ENCODE measurements around the gene KRTAP10-10. TPM values are rescaled to one million over a fixed set of nuclear protein-coding genes. Genes with fewer than 3 reads are reported as not detected.
"Not testable (repeated sequence)": the region's sequence is repeated elsewhere in the genome, so short reads cannot be mapped to it uniquely, and the experiment has no call there.

Gene KRTAP10-10
- polyA plus RNA-seq, 1 donor (not counting 4 experiments of a cell fraction or from before 2014, with no cell fraction given): not detected

DNA sequence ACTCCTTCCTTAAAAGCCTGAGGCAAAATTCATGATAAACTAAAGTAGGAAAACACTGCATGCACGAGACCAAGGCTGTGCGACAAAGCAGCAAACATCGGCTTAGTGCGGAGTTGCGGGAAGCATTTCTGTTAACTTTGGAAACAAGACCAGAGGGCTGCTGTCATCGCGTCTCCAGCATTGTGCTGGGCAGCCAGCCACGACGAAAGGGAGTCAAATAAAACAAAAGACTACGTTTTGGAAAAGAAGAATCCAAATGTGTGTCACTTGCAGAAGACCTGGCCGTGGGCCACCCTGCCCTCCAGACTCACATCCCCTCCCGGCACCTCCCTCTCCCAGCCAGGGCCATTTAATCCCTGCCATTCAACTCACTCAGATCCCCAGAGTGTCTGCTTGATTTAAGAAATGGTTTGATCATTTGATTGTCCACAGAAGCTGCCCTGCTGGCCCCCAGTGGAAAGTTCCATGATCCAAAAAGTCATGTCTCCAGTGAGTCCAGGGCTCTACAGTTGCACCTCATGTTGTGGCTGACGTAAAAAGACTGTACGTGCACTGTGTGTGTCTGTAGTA lies 6.7 kb downstream of the KRTAP10-10 start:
- no peaks in the 10 kb centered on the region for H3K79me2 ChIP-seq (ENCODE audit: control insufficient read depth, insufficient read depth, low read length)
- H3K9me3 ChIP-seq (ENCODE audit: control insufficient read depth, low read depth, low read length): peaks cover 1% of the 10 kb centered on the region
- dilution Hi-C loops (cut with MboI; ENCODE audit: extremely low pct_ligation_motif_present, low sequenced_read_pairs): no loop called here
- H3K27ac ChIP-seq (ENCODE audit: control insufficient read depth, insufficient read depth, low read length): no peak overlapping the region
- TF ChIP-seq EZH2 (IDR thresholded peaks at IDR 0.05; ENCODE audit: low read length): no peak
- TF ChIP-seq, protein P1, sequence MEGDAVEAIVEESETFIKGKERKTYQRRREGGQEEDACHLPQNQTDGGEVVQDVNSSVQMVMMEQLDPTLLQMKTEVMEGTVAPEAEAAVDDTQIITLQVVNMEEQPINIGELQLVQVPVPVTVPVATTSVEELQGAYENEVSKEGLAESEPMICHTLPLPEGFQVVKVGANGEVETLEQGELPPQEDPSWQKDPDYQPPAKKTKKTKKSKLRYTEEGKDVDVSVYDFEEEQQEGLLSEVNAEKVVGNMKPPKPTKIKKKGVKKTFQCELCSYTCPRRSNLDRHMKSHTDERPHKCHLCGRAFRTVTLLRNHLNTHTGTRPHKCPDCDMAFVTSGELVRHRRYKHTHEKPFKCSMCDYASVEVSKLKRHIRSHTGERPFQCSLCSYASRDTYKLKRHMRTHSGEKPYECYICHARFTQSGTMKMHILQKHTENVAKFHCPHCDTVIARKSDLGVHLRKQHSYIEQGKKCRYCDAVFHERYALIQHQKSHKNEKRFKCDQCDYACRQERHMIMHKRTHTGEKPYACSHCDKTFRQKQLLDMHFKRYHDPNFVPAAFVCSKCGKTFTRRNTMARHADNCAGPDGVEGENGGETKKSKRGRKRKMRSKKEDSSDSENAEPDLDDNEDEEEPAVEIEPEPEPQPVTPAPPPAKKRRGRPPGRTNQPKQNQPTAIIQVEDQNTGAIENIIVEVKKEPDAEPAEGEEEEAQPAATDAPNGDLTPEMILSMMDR (optimal IDR thresholded peaks at IDR 0.05 in 1 of 3, IDR thresholded peaks at IDR 0.05 in 1 of 3, conservative IDR thresholded peaks at IDR 0.05 in 1 of 3; ENCODE audit: extremely low read depth in 1 of 3, insufficient read depth in 2 of 3, low read length in 3 of 3): no peak
- H3K4me2 ChIP-seq (ENCODE audit: control insufficient read depth, extremely low read depth, insufficient read depth, low read depth, low read length): no peak overlapping the region
- H2AFZ ChIP-seq (ENCODE audit: control insufficient read depth, low read length): no peak overlapping the region
- H3K9me1 ChIP-seq (ENCODE audit: control insufficient read depth, extremely low read depth, insufficient read depth, low read length): no peaks in the 10 kb centered on the region
- H3K4me1 ChIP-seq (ENCODE audit: control insufficient read depth, extremely low read depth, insufficient read depth, low read length): no peaks in the 10 kb centered on the region
- no peak overlapping the region for H3K9ac ChIP-seq (ENCODE audit: control insufficient read depth, extremely low read depth, insufficient read depth, low read length)
- H3K27me3 ChIP-seq (ENCODE audit: control insufficient read depth, extremely low read depth, insufficient read depth, low read length): no peaks in the 10 kb centered on the region
- no peak for FAIRE-seq
- no peaks in the 10 kb centered on the region for H3K36me3 ChIP-seq (ENCODE audit: control insufficient read depth in 2 of 2, extremely low read depth in 1 of 2, insufficient read depth in 2 of 2, low read length in 2 of 2)
- H4K20me1 ChIP-seq (ENCODE audit: control insufficient read depth, extremely low read depth, insufficient read depth, low read length): no peaks in the 10 kb centered on the region
- no peak for DNase-seq (ENCODE audit: low read depth, low spot score)
- no peak overlapping the region for H3K4me3 ChIP-seq (ENCODE audit: control insufficient read depth in 2 of 3, extremely low read depth in 1 of 3, insufficient read depth in 2 of 3, low read depth in 1 of 3, low read length in 3 of 3)

DNA sequence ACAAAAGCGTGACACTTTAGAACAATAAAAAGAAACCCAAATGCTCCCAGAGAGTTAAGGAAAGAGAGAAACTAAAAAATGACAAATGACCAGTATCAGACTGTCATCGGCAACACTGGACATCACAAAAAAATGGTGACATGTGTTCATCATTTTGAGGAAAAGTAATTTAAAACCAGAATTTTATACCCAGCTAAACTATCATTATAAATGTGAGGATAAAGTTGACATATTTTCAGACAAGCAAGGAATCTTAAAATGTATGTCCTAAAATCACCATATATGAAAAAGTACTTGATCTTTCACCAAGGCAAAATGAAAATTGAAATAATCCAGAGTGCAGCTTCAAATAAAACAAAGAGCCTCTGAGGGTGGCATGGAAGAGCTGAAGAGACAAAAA lies 7.7 kb downstream of the KRTAP10-10 start:
- dilution Hi-C loops (cut with MboI; ENCODE audit: extremely low pct_ligation_motif_present, low sequenced_read_pairs): no loop called here
- H3K36me3 ChIP-seq (ENCODE audit: control insufficient read depth in 2 of 2, extremely low read depth in 1 of 2, insufficient read depth in 2 of 2, low read length in 2 of 2): no peaks in the 10 kb centered on the region
- no peaks in the 10 kb centered on the region for H3K9me1 ChIP-seq (ENCODE audit: control insufficient read depth, extremely low read depth, insufficient read depth, low read length)
- TF ChIP-seq, protein P1 (optimal IDR thresholded peaks at IDR 0.05 in 1 of 3, IDR thresholded peaks at IDR 0.05 in 1 of 3, conservative IDR thresholded peaks at IDR 0.05 in 1 of 3; ENCODE audit: extremely low read depth in 1 of 3, insufficient read depth in 2 of 3, low read length in 3 of 3): no peak
- H3K27me3 ChIP-seq (ENCODE audit: control insufficient read depth, extremely low read depth, insufficient read depth, low read length): no peaks in the 10 kb centered on the region
- no peak overlapping the region for H3K27ac ChIP-seq (ENCODE audit: control insufficient read depth, insufficient read depth, low read length)
- H2AFZ ChIP-seq (ENCODE audit: control insufficient read depth, low read length): no peak overlapping the region
- no peak overlapping the region for H3K4me3 ChIP-seq (ENCODE audit: control insufficient read depth in 2 of 3, extremely low read depth in 1 of 3, insufficient read depth in 2 of 3, low read depth in 1 of 3, low read length in 3 of 3)
- no peaks in the 10 kb centered on the region for H4K20me1 ChIP-seq (ENCODE audit: control insufficient read depth, extremely low read depth, insufficient read depth, low read length)
- H3K79me2 ChIP-seq (ENCODE audit: control insufficient read depth, insufficient read depth, low read length): no peaks in the 10 kb centered on the region
- H3K9me3 ChIP-seq (ENCODE audit: control insufficient read depth, low read depth, low read length): peaks cover 1% of the 10 kb centered on the region
- FAIRE-seq: no peak
- no peak overlapping the region for H3K4me2 ChIP-seq (ENCODE audit: control insufficient read depth, extremely low read depth, insufficient read depth, low read depth, low read length)
- no peak overlapping the region for H3K9ac ChIP-seq (ENCODE audit: control insufficient read depth, extremely low read depth, insufficient read depth, low read length)
- H3K4me1 ChIP-seq (ENCODE audit: control insufficient read depth, extremely low read depth, insufficient read depth, low read length): no peaks in the 10 kb centered on the region
- DNase-seq (ENCODE audit: low read depth, low spot score): no peak

DNA sequence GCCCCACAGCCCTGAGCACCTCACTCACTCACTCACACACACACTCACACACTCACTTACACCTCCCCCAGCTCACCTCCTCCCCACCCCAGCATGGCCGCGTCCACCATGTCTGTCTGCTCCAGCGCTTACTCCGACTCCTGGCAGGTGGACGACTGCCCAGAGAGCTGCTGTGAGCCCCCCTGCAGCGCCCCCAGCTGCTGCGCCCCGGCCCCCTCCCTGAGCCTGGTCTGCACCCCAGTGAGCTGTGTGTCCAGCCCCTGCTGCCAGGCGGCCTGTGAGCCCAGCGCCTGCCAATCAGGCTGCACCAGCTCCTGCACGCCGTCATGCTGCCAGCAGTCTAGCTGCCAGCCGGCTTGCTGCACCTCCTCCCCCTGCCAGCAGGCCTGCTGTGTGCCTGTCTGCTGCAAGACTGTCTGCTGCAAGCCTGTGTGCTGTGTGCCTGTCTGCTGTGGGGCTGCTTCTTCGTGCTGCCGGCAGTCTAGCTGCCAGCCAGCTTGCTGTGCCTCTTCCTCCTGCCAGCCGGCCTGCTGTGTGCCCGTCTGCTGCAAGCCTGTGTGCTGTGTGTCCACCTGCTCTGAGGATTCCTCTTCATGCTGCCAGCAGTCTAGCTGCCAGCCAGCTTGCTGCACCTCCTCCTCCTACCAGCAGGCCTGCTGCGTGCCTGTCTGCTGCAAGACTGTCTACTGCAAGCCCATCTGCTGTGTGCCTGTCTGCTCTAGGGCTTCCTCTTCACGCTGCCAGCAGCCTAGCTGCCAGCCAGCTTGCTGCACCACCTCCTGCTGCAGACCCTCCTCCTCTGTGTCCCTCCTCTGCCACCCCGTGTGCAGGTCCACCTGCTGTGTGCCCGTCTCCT lies 9.4 kb downstream of the KRTAP10-10 start, which contains the start of gene KRTAP10-11:
KRTAP10-11 (plus strand) TSS at position 49 of the 856 bp plus-strand sequence; CDS start at position 94, 45 bp downstream.
- H4K20me1 ChIP-seq (ENCODE audit: control insufficient read depth, extremely low read depth, insufficient read depth, low read length); H3K4me3 ChIP-seq (ENCODE audit: control insufficient read depth in 2 of 3, extremely low read depth in 1 of 3, insufficient read depth in 2 of 3, low read depth in 1 of 3, low read length in 3 of 3); H3K9ac ChIP-seq (ENCODE audit: control insufficient read depth, extremely low read depth, insufficient read depth, low read length); H3K36me3 ChIP-seq (ENCODE audit: control insufficient read depth in 2 of 2, extremely low read depth in 1 of 2, insufficient read depth in 2 of 2, low read length in 2 of 2); H3K4me1 ChIP-seq (ENCODE audit: control insufficient read depth, extremely low read depth, insufficient read depth, low read length); H3K4me2 ChIP-seq (ENCODE audit: control insufficient read depth, extremely low read depth, insufficient read depth, low read depth, low read length); H3K9me3 ChIP-seq (ENCODE audit: control insufficient read depth, low read depth, low read length); FAIRE-seq; H3K27ac ChIP-seq (ENCODE audit: control insufficient read depth, insufficient read depth, low read length); DNase-seq (ENCODE audit: low read depth, low spot score); H3K9me1 ChIP-seq (ENCODE audit: control insufficient read depth, extremely low read depth, insufficient read depth, low read length); H3K27me3 ChIP-seq (ENCODE audit: control insufficient read depth, extremely low read depth, insufficient read depth, low read length); H2AFZ ChIP-seq (ENCODE audit: control insufficient read depth, low read length); dilution Hi-C loops (cut with MboI; ENCODE audit: extremely low pct_ligation_motif_present, low sequenced_read_pairs); H3K79me2 ChIP-seq (ENCODE audit: control insufficient read depth, insufficient read depth, low read length): not testable (repeated sequence)

Measured in keratinocyte (primary cell).